GM06990 (cell line): ENCODE data around the gene FDX1.
"Not testable (repeated sequence)": the region's sequence is repeated elsewhere in the genome, so short reads cannot be mapped to it uniquely, and the experiment has no call there.

Experiments used
- DNase-seq: peaks from one replicate; pipeline ENCODE4 v3.0.0-alpha.2; 2011; ENCODE audit not compliant: insufficient read length; ENCODE audit errors: extremely low read depth
- H3K27me3 ChIP-seq: replicated peaks from 2 replicates; pipeline ENCODE4 v1.6.0; 2011; ENCODE audit warnings: low read length; ENCODE audit not compliant: control insufficient read depth, insufficient read depth
- H3K36me3 ChIP-seq: 2 replicates; pipeline ENCODE4 v1.5.1; 2011; ENCODE audit warnings: low read length; ENCODE audit not compliant: control insufficient read depth, insufficient read depth
- H3K4me3 ChIP-seq: replicated peaks from 2 replicates; pipeline ENCODE4 v1.5.1; 2011; ENCODE audit warnings: low read depth, mild to moderate bottlenecking, control low read depth, low read length
- TF ChIP-seq, protein P1 (sequence below): IDR thresholded peaks from 2 replicates; pipeline ENCODE4 v1.5.1; 2011; ENCODE audit warnings: low read length, control low read depth, mild to moderate bottlenecking, inconsistent platforms; ENCODE audit not compliant: insufficient read depth, poor library complexity, severe bottlenecking

FDX1 gene

GRCh38 chr11:110407315-110407714 is 22.4 kb upstream of the FDX1 start:
- Histone ChIP-seq H3K27me3 (no peaks in the 10 kb centered on the region), H3K4me3 (no peak overlapping the region), H3K36me3 (no peaks in the 10 kb centered on the region)
- no peak for DNase-seq
- TF ChIP-seq, protein P1, sequence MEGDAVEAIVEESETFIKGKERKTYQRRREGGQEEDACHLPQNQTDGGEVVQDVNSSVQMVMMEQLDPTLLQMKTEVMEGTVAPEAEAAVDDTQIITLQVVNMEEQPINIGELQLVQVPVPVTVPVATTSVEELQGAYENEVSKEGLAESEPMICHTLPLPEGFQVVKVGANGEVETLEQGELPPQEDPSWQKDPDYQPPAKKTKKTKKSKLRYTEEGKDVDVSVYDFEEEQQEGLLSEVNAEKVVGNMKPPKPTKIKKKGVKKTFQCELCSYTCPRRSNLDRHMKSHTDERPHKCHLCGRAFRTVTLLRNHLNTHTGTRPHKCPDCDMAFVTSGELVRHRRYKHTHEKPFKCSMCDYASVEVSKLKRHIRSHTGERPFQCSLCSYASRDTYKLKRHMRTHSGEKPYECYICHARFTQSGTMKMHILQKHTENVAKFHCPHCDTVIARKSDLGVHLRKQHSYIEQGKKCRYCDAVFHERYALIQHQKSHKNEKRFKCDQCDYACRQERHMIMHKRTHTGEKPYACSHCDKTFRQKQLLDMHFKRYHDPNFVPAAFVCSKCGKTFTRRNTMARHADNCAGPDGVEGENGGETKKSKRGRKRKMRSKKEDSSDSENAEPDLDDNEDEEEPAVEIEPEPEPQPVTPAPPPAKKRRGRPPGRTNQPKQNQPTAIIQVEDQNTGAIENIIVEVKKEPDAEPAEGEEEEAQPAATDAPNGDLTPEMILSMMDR, result no peak

- no peak for DNase-seq
- Histone ChIP-seq H3K4me3 (no peak overlapping the region), H3K27me3 (no peaks in the 10 kb centered on the region), H3K36me3 (no peaks in the 10 kb centered on the region)
- TF ChIP-seq, protein P1, result no peak
These were observed 20.6 kb upstream of the FDX1 start for GRCh38 chr11:110409174-110409573.

DNA sequence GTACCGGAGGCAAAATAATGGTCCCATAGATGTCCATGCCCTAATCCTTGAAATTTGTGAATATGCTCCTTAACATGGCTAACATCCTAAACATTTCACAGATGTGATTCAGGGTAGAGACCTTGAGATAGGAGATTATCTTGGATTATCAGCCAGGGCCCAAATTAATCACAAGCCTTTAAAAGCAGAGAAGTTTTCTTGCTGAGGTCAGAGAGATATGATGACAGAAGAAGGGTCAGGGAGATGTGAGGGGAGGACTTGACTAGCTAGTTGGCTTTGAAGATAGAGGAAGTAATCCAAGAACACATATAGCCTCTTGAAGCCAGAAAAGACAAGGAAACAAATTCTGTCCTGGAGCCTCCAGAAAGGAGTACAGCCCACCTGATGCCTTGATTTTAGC is 19.1 kb upstream of the FDX1 start:
- no peak overlapping the region for H3K4me3 ChIP-seq
- H3K27me3 ChIP-seq, result no peaks in the 10 kb centered on the region
- TF ChIP-seq, protein P1, result no peak
- no peak for DNase-seq
- no peaks in the 10 kb centered on the region for H3K36me3 ChIP-seq

GRCh38 chr11:110415081-110415480 is 14.7 kb upstream of the FDX1 start:
- Histone ChIP-seq H3K27me3 (no peaks in the 10 kb centered on the region), H3K4me3 (no peak overlapping the region), H3K36me3 (no peaks in the 10 kb centered on the region)
- no peak for DNase-seq
- TF ChIP-seq, protein P1, result no peak

DNA sequence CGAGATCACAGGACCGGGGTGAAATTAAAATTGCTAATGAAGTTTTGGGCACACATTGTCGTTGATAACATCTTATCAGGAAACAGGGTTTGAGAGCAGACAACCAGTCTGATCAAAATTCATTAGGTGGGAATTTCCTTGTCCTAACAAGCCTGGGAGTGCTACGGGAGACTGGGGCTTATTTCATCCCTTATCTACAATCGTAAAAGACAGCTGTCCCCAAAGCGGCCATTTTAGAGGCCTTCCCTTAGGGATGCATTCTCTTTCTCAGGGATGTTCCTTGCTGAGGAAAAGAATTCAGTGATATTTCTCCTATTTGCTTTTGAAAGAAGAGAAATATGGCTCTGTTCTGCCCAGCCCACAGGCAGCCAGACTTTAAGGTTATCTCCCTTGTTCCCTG is 8.1 kb upstream of the FDX1 start:
- H3K27me3 ChIP-seq, DNase-seq, H3K4me3 ChIP-seq: not testable (repeated sequence)

DNA sequence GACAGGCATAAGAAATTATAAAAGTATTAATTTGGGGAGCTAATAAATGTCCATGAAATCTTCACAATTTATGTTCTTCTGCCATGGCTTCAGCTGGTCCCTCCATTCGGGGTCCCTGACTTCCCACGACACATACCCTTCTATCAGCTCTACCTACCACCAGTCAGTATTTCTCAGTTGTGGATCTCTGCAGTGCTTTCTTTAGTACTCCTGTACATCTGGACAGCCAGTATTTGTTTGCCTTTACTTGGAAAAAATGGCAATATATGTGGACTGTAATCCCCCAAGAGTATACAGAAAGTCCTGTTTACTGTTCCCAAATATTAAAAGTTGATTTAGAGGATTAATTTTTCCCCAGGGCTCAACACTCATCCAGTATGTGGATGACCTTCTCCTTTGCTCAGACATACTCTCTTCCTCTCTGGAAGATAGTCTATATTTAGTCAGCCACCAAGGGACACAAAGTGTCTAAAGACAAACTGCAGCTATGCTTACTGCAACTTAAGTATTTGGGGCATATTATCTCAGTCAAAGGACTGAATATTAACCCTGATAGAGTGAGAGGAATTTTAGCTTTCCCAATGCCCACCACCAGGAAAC is 7.3 kb upstream of the FDX1 start:
- Histone ChIP-seq H3K4me3 (no peak overlapping the region), H3K36me3 (no peaks in the 10 kb centered on the region), H3K27me3 (no peaks in the 10 kb centered on the region)
- DNase-seq, result no peak
- TF ChIP-seq, protein P1, result no peak

More for the DNA sequence above, 8.1 kb upstream of the FDX1 start:
- H3K36me3 ChIP-seq, result not testable (repeated sequence)
